GM12892 (cell line): ENCODE measurements around the gene BFSP2.
"Not testable (repeated sequence)": the region's sequence is repeated elsewhere in the genome, so short reads cannot be mapped to it uniquely, and the experiment has no call there.

Source experiments
- DNase-seq: peaks from one replicate; pipeline ENCODE4 v3.0.0; 2011; ENCODE audit not compliant: insufficient read length
- FAIRE-seq: peaks from 2 replicates; lab custom pipeline; 2011; peaks lifted over from hg19 to GRCh38; lab: Jason Lieb, UNC
- POLR2A ChIP-seq: IDR thresholded peaks from 2 replicates; pipeline ENCODE4 v1.6.1; 2011; ENCODE audit warnings: low read depth, low read length, control low read depth
- POLR2AphosphoS5 ChIP-seq: IDR thresholded peaks from 2 replicates; pipeline ENCODE4 v1.6.1; 2011; ENCODE audit warnings: low read depth, low read length, control low read depth
- TAF1 ChIP-seq: IDR thresholded peaks from 2 replicates; pipeline ENCODE4 v1.6.1; 2011; ENCODE audit warnings: low read depth, mild to moderate bottlenecking, control low read depth, low read length, borderline replicate concordance

The BFSP2 gene

DNA sequence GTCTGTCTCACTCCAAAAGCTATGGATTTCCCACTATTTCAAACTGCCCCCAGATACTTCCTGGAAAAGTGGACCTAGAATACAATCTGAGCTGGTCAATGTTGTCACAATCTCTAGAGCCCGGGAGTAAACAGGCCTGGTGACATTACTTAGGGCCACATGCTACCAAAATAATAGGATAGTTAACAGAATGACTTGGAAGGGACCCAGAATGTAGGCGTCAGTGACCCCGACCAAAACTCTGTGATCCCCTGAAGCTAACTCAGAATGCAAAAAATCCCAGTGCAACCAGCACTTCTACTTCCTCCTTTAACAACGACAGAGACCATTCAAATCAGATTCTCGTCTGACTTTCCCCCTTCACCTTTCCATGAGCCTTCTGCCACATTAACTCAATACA lies 122.1 kb downstream of the BFSP2 start:
- DNase-seq (no peak), FAIRE-seq (no peak)
- TF ChIP-seq POLR2A (no peak), POLR2AphosphoS5 (no peak), TAF1 (no peak)

DNA sequence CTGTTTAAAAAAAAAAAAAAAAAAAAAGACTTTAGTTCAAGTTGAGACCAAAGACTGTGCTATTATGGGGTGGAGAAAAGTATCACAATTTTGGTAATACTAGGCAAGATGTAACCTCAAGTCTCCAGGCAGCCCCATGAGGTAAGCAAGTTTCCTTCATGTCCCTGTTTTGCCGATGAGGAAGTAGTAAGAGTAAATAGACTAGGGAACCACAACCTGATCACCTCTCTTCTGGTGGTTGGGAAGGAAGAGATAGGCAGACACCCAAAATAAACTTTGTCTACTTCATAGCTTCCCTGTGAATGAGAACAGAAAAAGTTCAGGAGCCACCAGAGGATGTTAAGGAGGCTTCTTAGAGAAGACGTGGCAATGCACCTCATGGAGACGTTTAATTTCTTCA lies 123.9 kb downstream of the BFSP2 start:
- peak; percentile 82 for FAIRE-seq
- DNase-seq: not testable (repeated sequence)
